ENCODE measurements around the gene ALDH7A1.
"Not testable (repeated sequence)": the region's sequence is repeated elsewhere in the genome, so short reads cannot be mapped to it uniquely, and the experiment has no call there.

The ALDH7A1 gene
- total RNA-seq: 3.1 to 15.8 (median 6.7) reads per million in 18 experiments

DNA sequence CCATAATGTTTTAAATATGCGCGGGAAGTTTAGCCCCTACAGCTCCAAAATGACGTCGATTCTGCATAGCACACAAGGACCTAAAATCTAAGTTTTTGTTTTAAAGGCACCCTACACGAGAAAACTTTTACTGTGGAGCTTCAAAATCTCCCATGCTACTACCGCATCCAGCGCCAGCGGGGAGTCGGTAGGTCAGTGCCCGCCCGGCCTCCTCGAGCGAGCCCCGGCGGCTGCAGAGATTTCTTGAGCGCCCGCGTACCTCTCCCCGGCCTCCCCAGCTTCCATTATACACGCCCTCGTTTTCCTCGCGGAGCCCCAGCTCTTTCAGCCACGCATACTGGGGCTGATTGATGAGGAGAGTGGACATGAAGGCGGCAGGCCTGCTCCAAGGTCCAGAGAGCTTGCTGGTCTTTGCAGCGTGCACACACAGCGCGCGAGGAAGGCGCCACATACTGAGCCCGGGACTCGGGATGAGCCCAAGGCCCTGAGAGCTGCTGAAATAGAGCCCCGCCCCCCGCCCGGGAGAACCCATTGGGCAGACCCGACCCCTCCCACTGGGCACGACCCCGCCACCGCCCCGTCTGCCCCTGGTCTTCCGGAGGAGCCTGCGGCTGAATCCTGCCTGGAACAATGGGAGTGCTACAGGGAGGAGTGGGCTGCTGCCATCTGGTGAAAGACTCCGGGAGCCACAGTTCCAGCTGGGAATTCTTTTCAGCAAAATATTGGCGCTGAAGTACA is at the start of gene ALDH7A1:
Gene ALDH7A1 (minus strand): TSS at position 472 of the 738 bp plus-strand sequence. CDS start 21 bp downstream, at position 451.
- DNase-seq: peak; percentile 32 to 57

DNA sequence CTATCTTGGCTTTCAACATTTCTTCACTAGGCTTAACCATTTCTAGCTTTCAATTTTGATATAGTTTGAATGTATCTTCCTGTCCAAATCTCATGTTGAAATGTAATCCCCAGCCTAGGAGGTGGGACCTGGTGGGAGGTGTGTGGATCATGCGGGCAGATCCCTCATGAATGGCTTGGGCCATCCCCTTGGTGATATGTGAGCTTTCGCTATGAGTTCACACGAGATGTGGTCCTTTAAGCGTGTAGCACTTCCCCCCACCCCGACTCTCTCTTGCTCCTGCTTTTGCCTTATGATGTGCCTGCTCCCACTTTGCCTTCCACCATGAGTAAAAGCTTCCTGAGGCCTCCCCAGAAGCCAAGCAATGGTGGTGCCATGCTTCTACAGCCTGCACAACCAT is 46.4 kb upstream of the ALDH7A1 start:
- no peak for DNase-seq

DNA sequence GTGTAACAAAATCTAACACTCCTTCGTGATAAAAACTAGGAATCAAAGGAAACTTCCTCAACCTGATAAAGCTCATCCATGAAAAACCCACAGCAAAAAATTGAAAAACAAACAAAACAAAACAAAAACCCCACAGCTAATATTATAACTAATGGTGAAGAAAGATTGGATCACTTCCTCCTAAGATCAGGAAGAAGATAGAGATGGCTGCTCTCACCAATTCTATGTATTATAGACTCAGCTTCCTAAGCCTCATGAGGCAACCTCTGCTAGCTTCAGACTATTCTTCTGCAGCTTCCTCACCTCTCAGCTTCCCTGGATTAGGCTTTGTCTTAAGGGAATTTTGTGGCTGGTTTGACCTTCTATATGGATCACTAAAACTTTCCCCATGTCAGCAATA is 45.8 kb upstream of the ALDH7A1 start:
- DNase-seq: peak; percentile 35 to 36

DNA sequence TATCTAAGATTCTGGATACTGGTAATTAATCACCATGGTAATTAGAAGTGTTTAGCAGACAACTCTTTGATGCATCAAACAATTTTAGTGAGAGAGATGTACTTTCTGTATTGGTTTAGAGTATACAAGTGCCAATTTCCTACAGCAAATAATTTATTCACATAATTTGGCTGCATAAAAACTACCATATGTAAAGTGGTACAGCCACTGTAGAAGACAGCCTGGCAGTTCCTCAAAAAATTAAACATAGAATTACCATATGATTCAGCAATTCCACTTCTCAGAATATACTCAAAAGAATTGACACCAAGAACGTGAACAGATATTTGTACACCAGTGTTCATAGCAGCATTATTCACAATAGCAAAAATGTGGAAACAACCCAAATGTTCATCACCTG is 41.9 kb upstream of the ALDH7A1 start:
- DNase-seq: peak in 1 of 2 donors; percentile 35

DNA sequence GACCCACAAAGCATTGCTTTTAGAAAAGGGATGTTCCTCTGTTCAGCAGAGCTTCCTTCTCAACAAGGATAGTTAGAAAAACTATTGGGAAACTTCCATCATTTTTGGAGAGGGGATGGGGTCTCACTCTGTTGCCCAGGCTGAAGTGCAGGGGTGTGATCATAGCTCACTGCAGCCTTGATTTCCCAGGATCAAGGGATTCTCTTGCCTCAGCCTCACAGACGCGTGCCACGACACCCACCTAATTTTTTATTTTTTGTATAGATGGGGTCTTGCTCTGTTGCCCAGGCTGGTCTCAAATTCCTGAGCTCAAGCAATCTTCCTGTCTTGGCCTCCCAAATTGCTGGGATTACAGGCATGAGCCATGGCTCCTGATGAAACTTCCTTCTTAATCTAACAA is 40.6 kb upstream of the ALDH7A1 start:
- no peak for DNase-seq

DNA sequence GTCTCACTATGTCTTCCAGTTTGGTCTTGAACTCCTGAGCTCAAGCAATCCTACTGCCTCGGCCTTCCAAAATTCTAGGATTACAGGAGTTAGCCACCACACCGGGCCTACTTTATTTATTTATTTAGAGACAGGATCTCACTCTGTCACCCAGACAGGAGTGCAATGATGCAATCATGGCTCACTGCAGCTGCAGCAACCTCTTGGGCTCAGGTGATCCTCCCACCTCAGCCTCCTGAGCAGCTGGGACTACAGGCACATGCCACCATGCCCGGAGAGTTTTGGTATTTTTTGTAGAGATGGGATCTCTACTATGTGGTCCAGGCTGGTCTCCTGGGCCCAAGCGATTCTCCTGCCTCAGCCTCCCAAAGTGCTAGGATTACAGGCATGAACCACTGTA is 38.5 kb upstream of the ALDH7A1 start:
- no peak for DNase-seq

DNA sequence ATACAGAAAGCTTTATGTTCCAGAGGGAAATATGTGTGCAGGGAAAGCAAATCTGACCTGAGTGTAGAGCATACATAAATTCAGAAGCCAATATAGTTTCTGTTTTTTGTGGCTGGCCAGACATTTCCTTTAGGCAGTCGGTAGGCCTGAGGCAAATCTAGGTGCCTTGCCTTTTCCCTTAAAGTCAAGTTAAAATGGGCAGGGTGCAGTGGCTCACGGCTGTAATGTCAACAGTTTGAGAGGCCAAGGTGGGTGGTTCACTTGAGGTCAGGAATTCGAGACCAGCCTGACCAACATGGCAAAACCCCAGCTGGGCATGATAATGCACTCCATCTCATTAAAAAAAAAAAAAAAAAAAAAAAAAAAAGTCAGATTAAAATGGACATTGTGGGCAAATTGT is 36.9 kb upstream of the ALDH7A1 start:
- no peak for DNase-seq

DNA sequence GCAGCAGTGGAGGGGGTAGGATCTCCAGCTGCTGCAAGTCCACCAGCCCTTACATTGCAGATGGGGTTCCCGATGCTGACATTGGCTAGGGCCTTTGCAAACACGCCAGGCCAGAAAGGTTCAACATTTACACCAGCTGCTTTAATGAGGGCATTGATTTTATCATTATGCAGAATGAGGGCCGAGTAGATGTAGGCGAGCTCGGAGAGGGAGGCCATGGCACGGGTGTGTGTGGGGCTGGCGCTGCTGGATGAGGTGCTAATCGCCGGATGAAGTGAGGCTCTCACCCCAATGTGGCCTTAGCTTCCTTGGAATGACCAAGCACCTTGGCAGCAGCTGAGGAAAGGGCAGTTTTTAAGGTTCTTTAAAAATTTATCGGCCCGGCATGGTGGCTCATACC is 33.1 kb upstream of the ALDH7A1 start:
- DNase-seq: no peak

DNA sequence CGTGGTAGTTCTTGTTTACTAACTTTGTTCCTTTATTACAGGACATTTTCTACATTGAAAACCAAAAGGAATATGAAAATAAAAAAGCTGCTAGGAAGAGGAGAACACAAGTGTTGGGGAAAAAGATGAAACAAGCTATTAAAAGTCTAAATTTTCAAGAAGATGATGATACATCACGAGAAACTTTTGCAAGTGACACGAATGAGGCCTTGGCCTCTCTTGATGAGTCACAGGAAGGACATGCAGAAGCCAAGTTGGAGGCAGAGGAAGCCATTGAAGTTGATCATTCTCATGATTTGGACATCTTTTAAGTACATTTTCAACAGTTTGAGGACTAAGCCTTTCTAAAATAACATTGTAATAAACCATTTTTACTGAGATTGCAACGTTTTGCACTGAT is 29.5 kb upstream of the ALDH7A1 start:
- DNase-seq: peak; percentile 79 to 87

DNA sequence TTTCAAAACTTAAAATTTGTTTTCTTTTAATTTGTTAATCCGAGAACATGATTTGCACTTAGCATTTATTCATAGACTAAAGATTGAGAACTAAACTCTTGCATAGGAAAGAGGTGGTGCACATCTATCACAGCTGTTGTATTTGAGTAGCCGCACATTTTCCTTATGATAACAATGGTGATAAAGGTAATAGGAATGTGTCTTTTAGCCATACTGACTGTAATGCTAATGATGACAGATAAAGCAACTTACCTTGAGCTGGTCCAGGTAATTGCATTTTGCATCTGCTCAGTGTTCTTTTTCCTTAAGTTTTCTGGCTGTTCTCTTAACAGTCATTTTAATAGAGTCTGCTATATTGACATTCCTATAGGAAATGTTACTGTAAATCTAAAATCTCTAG is 24.8 kb upstream of the ALDH7A1 start:
- DNase-seq: no peak

DNA sequence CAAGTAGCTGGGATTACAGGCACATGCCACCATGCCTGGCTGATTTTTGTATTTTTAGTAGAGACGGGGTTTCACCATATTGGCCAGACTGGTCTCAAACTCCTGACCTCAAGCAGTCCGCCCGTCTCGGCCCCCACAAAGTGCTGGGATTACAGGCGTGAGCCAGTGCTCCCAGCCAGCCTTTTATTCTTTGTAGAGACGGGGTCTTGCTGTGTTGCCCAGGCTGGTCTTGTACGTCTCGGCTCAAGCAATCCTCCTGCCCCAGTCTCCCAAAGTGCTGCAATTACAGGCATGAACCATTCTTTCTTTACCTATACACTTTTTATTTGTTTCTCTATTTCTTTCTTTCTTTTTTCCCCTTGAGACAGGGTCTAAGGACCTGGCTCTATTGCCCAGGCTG is 22.6 kb upstream of the ALDH7A1 start:
- DNase-seq: not testable (repeated sequence)

DNA sequence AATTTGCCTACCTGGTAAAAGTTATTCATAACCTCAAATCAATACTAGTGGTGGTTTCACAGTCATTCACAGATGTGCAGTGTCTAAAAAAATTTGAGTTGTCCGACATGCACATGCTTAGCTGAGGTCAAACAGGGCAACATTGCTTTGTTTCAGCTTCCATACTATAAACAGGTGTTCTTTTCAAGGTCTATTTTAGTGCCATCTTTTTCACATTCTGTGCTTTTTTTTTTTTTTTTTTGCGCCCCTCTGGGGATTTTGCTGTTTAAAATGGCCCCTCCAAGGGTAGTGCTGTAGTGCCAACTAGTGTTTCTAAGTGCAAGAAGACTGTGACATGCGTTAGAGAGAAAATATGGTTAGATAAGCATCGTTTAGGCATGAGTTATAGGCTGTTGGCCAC is 20.3 kb upstream of the ALDH7A1 start:
- no peak for DNase-seq

DNA sequence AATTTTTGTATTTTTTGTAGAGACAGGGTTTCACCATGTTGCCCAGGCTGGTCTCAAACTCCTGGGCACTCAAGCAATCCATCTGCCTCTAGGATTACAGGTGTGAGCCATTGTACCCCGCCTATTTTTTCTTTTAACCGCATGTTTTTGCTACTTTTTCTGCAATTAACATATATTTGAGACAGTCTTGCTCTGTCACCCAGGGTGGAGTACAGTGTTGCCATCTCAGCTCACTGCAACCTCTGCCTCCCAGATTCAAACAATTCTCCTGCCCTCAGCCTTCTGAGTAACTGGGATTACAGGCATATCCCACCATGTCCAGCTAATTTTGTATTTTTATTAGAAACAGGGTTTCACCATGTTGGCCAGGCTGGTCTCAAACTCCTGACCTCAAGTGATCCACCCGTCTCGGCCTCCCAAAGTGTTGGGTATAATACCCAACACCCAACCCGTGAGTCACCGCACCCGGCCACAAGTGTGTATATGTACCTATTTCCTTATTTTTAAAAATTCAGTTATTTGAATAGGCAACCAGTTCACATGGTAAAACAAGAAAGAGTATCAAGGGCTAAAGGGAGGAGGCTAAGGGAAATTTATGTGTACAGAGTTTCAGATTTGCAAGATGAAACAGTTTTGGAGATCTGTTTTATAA is 19.0 kb upstream of the ALDH7A1 start:
- no peak for DNase-seq

DNA sequence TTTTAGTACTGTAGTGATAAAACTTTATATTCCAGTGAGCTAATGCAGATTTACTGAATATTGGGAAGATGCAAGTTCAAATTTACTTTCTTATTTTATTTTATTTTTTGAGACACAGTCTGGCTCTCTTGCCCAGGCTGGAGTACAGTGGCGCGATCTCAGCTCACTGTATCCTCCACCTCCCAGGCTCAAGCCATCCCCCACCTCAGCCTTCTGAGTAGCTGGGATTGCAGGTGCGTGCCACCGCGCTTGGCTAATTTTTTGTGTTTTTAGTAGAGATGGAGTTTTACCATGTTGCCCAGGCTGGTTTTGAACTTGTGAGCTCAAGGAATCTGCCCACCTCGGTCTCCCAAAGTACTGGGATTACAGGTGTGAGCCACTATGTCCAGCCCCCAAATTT is 15.6 kb upstream of the ALDH7A1 start:
- DNase-seq: no peak

DNA sequence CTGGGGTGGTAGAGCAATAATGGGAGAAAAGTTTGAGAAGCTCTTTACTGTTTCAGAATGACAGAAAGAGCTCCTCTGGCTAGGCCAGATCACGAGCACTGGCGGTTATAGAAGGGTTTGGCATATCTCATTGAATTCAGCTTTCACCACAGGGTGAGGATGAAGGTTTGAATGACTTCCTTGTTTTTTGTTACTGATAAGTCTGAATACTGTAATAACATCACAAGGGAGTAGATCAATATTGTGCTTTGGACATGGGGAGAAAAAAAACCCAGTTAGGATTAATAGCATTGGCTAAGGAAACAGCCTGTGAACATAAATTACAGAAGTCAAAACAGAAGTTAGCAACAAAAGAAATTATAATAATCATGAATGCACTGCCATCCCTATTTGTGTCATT is 15.1 kb upstream of the ALDH7A1 start:
- no peak for DNase-seq

DNA sequence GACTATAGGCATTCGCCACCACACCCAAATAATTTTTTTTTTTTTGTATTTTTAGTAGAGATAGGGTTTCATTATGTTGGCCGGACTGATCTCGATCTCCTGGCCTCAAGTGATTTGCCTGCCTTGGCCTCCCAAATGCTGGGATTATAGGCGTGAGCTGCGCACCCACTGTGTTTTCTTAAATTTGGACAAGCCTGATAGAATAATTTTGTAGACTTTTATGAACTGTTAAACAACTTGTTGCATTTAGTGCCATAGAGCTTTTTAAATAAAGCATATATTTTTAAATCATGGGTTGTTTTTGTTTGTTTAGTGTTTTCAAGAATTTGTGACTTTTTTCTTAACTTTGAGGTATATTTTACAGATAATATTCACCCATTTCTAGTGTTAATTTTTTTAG is 10.5 kb upstream of the ALDH7A1 start:
- DNase-seq: no peak

DNA sequence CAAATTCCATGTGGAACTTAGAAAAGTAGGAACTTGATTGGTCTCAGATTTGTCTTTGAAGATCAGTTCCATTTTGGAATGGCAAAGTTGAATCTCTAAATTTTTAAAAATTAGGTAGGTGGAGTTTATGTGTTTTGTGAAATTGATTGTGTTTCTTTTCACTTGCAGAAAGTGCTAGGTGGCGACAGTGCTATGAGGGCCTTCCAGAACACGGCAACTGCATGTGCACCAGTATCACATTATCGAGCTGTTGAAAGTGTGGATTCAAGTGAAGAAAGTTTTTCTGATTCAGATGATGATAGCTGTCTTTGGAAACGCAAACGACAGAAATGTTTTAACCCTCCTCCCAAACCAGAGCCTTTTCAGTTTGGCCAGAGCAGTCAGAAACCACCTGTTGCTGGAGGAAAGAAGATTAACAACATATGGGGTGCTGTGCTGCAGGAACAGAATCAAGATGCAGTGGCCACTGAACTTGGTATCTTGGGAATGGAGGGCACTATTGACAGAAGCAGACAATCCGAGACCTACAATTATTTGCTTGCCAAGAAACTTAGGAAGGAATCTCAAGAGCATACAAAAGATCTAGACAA is 8.5 kb upstream of the ALDH7A1 start:
- no peak for DNase-seq

DNA sequence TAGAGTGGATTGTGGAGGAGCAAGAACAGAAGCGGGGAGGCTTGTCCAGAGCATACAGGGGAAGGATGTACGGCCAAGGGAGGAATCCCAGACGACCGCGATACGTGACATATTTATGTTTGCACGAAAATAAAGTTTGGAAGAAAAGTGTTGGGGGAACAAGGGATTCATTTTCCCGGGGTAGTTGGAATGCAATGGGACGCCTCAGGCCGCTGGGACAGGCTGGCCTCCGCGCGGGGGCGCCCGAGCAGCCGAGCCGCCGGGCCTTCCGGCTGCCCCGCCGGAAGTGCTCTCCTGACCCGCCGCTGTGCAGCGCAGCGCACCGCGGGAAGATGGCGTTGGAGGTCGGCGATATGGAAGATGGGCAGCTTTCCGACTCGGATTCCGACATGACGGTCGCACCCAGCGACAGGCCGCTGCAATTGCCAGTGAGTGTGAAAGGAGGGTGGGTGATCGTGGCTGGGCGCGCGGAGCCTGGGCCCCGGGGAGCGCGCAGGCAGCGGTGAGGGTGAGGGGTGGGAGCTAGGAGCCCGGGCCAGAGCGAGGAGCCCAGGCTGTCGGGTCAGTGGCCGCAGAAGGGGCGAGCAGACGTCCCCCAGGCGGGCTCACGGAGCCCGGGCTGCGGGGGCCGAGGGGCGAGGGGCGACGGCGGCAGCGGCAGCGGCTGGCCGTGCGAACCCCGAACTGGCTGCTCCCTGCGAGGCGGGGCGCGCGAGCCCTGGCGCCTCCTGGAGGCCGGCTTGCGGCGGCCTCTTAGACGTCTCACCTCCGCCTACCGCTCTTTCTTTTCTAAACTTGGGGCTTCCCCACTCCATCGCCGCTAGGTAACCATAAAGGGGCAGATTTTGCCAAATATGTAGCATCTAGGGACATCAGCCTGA is 5.9 kb upstream of the ALDH7A1 start, which contains the start of gene PHAX:
Gene PHAX (plus strand): TSS at position 317 of the 881 bp plus-strand sequence. CDS start 16 bp downstream, at position 333.
- DNase-seq: peak; percentile 75 to 87

DNA sequence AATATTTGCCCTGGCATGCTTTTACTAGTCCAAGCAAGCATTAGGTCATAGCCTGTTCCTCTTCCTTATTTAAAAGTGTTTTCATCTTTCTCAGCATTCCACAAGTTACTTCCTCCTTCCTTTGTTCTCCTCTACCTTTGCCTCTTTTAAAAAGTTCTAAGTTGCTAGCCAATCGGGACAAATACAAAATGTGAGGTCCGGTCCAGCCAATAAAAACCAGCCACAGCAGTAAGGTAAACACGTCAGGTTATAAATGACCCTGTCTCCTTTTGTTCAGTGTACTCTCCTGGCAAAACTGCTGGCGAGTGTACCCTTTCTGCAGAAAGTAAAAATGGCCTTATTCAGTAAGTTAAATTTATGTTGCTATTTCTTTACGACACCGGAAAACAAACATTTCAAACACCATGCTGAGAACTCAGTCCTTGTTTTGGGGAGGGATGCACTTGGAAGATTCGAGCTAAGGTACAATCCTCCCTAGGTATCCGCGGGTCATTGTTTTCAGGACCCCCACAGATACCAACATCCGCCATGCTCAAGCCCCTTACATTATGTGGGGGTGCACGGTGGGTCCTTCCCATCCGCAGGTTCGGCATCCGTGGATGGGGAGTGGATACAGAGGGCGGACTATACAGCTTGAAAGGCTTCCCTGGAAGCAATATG is 5.1 kb upstream of the ALDH7A1 start:
- peak; percentile 8 to 9 for DNase-seq

DNA sequence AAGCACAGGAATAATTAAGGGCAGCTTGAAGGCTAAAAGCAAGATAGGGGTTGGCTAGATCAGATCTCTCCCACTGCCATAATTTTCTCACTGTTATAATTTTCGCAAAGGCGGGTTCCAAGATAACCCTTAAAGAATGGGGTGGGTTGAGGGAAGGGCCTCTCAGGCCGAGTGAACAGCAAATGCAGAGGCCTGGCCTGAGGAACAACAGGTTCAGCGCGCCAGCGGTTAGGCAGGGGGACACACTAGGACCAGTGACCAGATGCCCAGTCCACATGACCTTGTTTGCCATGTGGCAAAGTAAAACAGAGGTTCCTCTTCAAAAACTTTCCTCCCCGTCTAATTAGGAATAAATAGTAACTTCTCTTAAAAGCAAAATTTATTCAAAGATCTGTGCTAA is 4.5 kb upstream of the ALDH7A1 start:
- DNase-seq: no peak

DNA sequence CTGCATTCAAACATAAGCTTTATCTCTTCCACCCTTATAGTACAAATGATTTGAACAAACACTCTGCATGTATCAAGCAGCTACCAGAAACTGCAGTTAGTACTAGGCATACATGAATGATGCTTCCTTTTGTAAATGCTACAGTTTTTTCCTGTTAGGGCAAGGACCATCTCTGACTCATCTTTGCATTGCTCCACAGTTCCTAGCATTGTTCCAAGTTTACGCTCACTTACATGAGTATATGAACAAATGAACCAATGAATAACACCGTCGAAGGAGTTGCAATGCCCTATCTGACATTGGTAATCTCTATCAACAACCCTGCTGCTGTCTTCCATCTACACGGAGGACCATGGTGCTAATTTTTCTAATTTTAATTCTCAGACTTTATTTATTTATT is 2.1 kb upstream of the ALDH7A1 start:
- DNase-seq: no peak

DNA sequence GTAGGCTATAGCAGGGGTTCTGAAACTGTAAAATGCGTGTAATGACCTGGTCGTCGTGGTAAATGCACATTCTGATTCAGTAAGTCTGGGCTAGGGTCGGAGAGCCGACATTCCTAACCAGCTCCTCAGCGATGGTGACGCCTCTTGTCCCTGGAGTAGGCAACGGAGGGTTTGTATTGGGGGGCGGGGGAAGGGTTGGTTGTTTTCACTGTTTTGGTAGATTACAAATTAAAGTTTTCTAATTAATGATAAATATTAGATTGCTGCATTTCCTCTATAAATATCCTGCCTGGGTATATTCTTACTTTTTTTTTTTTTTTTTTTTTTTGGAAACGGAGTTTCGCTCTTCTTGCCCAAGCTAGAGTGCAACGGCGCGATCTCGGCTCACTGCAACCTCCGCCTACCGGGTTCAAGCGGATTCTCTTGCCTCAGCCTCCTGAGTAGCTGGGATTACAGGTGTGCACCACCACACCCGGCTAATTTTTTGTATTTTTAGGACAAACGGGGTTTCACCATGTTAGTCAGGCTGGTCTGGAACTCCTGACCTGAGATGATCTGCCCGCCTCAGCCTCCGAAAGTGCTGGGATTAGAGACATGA is 566 bp upstream of the ALDH7A1 start:
- no peak for DNase-seq

Data from inflammatory macrophage (primary cell).